Cardiac fibroblast (primary cell): ENCODE measurements around the gene PAFAH1B2.

Source experiments
- DNase-seq, 2 donors: peaks; one replicate each; pipeline versions ENCODE4 v3.0.0 to v3.0.0-alpha.2; 2010; ENCODE audit warnings: low read depth in 2 of 2
- H3K4me3 ChIP-seq, 2 donors: replicated peaks in 1 of 2; 1 replicate in 1 of 2; 2 replicates in 1 of 2; pipeline ENCODE4 v1.5.1; 2011; ENCODE audit warnings: low read depth in 2 of 2, low read length in 2 of 2, mild to moderate bottlenecking in 2 of 2, moderate library complexity in 1 of 2
- CTCF ChIP-seq: IDR thresholded peaks from one replicate; pipeline ENCODE4 v1.5.1; 2011; ENCODE audit warnings: low read depth, mild to moderate bottlenecking, low read length, inconsistent platforms

The PAFAH1B2 gene

GRCh38 chr11:117143871-117144476 lies at the start of gene PAFAH1B2:
Gene PAFAH1B2 (plus strand): TSS chr11:117144287. CDS start chr11:117152448, 8,161 bp downstream.
- DNase-seq: peak; percentile 93 to 94
- H3K4me3 ChIP-seq: peak within 1 kb of the TSS; percentile 74 to 84
- TF ChIP-seq CTCF: no peak

- TF ChIP-seq CTCF: no peak
- DNase-seq: peak; percentile 44 to 58
- H3K4me3 ChIP-seq: no peak overlapping the region
Measured at GRCh38 chr11:117094776-117095175, 49.3 kb upstream of the PAFAH1B2 start.

GRCh38 chr11:117095284-117096161 lies 48.6 kb upstream of the PAFAH1B2 start:
- peak; percentile 56 to 70 for DNase-seq
- no peak for TF ChIP-seq CTCF
- no peak overlapping the region for H3K4me3 ChIP-seq

GRCh38 chr11:117096201-117096991 lies 47.7 kb upstream of the PAFAH1B2 start:
- peak overlapping the region; percentile 16 to 85 for H3K4me3 ChIP-seq
- peak in 1 of 2 donors; percentile 28 for DNase-seq

GRCh38 chr11:117097014-117097388 lies 47.1 kb upstream of the PAFAH1B2 start:
- H3K4me3 ChIP-seq: peak overlapping the region; percentile 80 to 85
- DNase-seq: no peak
- no peak for TF ChIP-seq CTCF

More at GRCh38 chr11:117096201-117096991, 47.7 kb upstream of the PAFAH1B2 start:
- TF ChIP-seq CTCF: no peak

- TF ChIP-seq CTCF: no peak
- peak overlapping the region; percentile 80 to 85 for H3K4me3 ChIP-seq
- DNase-seq: peak in 1 of 2 donors; percentile 34
Measured at GRCh38 chr11:117097389-117098268, 46.5 kb upstream of the PAFAH1B2 start.
